T1000 (cell line): ENCODE data around the gene TMEM127.
A peak's percentile ranks its signal among the peaks of the same experiment; 100 is the strongest.
"Not testable (repeated sequence)": the region's sequence is repeated elsewhere in the genome, so short reads cannot be mapped to it uniquely, and the experiment has no call there.

Source experiments
- DNase-seq: peaks from one replicate; lab custom pipeline; 2025; ENCODE audit warnings: mixed read lengths; lab: John Stamatoyannopoulos, UW

TMEM127 gene, protein sequence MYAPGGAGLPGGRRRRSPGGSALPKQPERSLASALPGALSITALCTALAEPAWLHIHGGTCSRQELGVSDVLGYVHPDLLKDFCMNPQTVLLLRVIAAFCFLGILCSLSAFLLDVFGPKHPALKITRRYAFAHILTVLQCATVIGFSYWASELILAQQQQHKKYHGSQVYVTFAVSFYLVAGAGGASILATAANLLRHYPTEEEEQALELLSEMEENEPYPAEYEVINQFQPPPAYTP

DNA sequence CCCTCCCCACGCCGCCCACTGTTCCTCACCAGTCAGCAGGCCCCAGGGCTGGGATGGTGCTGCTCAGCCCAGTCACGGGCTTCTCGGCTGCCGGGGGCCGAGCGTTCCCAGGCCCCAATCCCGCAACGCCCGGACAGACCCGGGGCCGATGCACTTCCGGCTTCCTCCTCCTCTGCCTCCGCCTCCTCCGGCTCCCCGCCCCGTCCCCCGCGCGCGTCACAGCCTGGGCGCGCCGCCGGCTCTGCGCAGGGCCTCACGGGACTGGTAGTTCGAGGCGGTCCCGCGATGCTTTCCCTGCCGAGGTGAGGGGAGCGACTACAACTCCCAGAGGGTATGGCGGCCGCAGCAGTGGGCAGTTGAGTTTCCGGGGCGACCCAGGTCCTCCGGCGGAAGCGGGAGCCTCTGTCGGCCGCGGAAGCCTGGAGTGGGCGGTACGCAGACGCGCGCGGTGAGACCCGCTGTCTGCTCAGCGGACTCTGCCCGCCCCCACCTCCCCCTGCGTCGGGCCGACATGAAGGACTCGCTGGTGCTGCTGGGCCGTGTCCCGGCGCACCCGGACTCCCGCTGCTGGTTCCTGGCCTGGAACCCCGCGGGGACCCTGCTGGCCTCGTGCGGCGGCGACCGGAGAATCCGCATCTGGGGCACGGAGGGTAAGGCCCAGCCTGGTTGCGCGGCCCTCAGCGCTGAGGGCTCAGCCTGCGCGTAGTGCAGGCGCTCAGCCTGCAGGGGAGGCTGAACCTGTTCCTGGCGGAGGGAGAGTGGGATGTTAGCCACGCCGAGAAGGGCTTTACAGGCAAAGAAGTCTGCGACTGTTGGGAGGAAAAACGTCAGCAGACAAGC, at the start of gene TMEM127, which contains the start of gene CIAO1:
TSS of gene TMEM127 (minus strand) at position 158 of the 840 bp plus-strand sequence. CDS start 616 bp downstream, outside the sequence.
TSS of gene CIAO1 (plus strand) at position 386 of the 840 bp plus-strand sequence. CDS start at position 512, 126 bp downstream.
- peak; percentile 95 for DNase-seq

DNA sequence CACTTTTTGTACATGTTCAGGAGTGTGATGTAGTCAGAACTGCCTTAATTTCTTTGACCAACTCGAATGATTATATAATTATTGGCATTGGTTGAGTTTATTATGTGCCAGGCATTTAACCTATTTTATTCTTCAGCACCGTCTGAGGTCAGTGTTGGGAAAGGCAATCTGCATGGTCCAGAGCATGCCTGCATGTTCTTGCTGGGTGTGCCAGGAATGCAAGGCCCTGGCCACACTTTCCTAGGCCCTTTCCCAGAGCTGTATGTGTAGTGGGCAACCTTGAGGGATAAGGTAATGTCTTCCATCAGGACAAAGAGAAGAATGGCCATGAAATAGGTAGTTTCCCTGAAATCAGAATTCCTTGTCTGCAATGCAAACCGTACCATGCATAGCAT, 49.2 kb upstream of the TMEM127 start:
- DNase-seq: no peak

DNA sequence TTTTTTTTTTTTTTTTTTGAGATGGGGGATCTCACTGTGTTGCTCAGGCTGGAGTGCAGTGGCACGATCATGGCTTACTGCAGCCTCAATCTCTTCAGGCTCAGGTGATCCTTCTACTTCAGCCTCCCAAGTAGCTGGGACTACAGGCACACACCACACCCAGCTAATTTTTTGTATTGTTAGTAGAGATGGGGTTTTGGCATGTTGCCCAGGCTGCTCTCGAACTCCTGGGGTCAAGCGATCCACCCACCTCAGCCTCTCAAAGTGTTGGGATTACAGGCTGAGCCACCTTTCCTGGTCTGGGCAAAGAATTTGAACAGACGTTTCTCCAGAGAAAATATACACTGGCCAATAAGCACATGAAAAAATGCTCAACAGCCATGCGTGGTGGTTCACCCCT, 42.5 kb upstream of the TMEM127 start:
- no peak for DNase-seq

DNA sequence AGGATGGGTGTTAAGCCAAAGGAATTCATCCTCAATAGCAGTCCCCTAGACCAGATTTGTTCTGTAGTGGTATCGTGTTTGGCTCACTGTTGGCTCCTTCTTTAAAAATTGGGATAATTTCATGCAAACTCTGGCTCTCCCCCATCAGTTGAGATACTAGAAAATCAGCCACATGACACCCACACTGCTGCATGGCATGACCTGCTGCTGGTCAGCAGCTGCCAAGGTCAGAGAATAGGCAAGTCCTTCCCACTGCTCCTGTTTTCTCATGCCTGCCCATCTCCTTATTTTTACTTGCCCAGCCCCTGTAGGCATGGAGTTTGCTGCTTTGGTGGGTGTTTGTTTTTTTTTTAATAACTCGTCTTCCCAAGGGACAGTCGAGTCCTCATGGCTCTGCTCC, 40.6 kb upstream of the TMEM127 start:
- DNase-seq: no peak

DNA sequence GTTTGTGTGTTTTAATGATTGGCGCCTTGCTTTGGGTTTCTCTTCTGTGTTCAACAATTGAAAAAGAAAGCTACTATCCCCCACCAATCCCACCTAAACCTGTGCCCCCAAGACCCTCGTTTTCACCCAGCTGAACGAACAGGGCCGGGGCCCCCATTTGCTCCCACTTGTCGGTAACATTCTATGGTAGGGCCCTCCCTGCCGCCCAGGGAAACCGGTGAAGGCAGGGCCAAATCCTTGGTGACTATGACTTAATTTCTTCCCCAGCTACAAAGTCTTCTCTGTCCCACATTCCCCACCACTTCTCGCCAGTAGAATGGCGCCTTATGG, 40.1 kb upstream of the TMEM127 start:
- no peak for DNase-seq

DNA sequence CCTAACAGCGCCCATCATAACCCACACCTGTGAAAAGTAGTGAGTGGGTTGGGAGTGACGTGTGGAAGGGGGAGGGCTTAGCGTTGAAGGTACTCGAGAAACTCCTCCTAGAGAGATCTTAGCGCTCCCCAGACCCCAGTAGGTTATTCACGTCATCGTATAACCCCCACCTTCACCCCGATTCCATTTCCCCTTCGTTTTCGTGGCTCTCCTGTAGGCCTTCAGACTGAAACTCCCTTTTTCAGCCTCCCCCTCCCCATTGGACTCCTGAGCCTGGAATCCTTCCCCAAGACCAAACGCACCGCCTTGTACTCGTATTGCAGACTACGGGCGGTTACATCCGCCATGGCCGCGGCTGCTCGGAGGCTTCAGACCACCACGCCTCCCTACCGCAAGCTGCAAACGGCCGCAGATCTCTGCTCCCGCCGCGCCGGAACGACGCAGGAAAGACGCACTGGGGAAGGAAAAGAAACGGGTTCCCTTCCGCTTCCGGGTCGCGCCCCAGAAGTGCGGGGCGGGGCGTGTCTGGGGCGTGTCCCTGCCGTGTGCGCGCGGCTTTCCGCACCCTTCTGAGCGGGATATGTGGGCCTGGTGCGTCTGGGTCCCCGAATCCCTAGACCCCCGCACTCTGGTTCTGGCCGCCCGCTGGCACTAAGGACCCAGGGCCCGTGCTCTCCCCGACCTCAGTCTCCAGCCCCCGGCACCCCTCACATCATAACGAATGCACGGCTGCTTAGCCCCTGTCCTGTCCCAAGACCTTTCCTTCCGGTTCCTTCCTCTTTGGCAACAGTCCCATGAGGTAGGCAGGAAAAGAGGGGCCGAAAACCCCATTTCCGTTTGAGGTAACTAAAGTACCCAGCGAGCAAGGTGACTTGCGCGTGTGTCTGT, 39.5 kb upstream of the TMEM127 start, which contains the start of gene SNRNP200:
TSS of gene SNRNP200 (minus strand) at position 456 of the 888 bp plus-strand sequence. CDS start at position 347, 109 bp downstream.
- peak; percentile 77 for DNase-seq

DNA sequence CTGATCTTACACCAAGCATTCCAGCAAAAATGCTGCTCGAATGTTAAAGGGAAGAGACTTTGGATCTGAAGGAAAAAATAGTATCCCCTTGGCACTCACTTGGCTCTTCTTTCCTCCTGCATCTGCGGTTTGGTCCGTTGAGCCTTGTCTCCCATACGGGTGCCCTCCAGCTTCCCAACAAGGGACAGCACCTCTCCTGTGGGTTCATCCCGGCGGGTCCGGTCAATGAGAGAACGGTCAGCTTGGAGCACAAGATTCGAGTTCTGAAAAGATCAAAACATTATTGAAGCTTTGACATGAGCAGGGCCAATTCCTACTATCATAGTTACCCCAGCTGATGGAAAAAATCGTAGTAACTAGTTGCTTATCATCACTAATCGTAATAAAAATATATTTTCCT, 38.8 kb upstream of the TMEM127 start:
- no peak for DNase-seq

DNA sequence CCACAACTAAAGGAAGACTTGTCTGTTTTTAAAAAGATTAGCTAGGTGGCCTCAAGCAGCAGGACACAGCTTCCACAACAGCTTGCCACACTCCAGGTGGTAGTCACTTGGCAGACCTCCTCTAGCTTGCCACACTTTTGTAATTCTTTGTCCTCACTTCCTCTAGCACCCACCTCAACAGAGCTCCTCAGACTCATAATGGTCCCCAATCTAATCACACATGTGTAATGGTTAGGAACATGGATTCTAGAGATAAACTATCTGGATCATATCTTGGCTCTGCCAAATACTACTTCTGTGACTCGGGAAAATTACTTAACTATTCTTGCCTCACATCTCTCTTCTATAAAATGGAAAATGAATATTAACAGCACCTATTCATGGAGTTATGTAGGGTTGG, 36.1 kb upstream of the TMEM127 start:
- no peak for DNase-seq

DNA sequence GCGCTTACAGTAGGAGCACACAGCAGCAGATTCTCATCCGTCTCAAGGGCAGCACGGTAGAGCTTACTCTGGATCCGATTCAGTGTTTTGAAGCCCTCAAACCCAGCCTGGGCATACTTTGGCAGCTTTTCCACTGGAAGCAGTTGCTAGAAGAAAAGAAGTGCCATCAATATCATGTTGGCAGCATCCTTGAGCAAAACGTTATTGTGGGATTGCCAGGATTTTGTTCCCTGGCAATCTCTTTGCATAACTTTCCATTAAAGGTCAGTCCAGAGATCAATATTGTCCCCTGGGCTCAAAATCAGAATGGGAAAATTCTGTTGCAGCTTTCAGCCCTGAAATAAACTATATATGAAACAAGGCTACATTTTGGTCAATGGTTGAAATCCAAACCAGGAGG, 31.1 kb upstream of the TMEM127 start:
- DNase-seq: no peak

DNA sequence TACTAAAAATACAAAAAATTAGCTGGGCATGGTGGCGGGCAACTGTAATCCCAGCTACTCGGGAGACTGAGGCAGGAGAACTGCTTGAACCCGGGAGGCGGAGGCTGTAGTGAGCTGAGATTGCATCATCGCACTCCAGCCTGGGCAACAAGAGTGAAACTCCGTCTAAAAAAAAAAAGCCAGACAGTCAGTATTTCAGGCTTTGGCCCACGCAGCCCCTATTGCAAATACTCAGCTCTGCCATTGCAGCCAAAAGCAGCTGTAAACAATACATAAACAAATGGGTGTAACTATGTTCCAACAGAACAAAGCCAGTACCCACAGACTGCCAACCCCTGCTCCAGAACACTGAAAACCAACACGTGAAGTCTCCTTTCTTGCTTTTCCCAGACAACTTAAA, 28.5 kb upstream of the TMEM127 start:
- not testable (repeated sequence) for DNase-seq

DNA sequence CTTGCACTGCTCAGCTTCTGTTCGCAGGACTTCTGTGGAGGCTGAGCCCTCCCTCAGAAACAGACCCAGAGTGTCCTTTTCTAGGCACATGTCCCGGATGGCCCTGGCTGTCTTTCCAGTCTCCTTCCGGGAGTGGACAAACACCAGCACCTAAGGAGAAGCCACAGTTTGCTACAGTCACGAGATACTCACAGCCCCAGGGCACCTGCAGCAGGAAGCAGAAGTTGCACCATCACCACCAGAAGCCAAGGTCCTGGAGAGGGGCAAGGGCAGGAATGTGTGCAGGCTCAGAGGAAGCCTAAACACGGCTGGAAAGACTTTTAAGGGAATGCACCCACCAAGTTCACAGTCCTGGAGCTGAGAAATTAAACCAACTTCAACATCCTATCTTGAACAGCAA, 26.0 kb upstream of the TMEM127 start:
- no peak for DNase-seq

DNA sequence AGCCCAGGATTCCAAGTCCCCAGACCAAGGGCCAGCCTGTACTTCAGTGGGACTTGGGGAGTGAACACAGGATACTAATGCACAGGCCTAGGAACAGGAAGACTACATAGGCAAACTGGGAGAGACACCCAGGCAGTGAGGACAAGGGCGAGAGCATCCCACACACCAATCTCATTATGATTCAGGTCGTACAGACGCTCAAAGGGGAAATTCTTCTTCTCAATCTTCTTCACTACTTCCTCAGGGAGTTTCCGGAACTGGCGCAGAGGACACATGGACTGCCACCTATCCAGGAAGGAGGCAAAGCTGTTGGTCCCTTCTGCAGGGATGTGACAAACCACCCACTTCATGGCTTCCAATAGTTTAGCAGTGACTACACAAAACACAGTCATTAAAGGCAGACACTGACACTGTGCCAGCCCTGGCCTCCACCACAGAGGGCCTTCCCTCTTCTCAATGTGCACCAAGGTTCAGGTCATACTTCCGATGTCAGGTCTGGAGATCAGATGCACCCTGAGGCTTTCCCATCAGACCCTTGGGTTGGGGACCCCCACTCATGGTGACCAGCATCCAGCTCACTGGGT, 21.6 kb upstream of the TMEM127 start:
- no peak for DNase-seq

DNA sequence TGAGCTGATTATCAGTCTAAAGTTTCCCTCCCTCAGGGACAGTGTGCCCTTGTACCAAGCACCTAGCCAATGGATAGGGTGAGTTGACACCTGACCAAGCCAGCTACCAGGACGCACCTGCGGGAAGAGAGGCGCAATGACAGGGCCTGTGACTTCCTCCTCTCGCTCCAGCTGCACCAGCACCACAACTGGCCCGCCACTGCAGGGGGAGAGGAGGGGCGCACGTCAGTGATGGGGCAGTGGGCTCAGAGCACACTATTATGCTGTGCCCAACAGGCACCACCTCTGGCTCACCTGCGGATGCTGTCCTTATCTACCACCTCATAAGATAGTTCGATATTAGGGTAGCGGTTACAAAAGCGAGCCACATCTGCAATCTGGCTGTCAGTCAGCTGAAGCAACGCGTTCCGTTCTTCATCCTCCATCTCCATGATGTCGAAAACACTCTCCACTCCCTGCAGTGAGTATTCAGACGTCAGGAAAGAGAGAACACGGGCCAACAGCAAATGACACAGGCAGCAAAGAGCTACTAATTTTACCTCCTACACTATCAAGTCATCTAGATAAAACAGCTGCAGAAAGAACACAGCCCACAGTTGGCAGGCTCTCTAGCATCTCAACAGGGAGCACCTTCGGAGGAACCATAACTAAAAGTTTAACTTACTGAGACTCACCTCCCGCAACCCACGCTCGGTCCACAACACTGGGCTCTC, 11.1 kb upstream of the TMEM127 start:
- DNase-seq: no peak

DNA sequence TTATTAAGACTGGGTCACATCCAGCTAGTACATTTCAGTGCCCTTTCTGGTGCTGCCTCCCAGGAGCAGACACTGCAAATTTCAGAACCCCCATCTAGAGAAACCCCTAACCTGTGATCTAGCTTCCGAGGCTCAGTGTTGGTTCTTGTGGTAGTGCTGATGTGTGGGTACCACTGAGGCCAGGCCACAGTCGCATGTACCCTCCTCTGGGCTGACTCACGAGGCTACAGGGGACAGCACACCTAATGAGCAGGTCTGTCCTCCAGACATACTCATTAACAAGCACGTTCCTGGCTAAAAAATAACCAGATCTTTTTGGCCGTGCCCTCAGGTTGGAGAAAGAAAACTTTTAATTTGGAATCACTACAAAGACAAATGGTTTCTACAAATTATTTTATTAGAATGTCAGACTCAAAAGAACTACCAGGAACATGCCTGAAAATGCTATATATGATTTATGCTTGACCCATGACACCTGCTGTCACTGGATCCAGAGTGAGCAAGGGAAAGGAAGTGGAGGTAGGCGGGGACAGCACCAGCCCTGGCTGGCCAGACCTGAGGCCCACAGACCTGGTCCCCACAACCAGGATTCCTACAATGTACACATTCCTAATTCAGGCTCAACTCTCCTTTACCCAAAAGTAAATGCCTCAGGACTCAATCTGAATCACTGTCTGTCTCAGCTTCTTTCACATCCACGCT, 8.7 kb upstream of the TMEM127 start:
- no peak for DNase-seq

DNA sequence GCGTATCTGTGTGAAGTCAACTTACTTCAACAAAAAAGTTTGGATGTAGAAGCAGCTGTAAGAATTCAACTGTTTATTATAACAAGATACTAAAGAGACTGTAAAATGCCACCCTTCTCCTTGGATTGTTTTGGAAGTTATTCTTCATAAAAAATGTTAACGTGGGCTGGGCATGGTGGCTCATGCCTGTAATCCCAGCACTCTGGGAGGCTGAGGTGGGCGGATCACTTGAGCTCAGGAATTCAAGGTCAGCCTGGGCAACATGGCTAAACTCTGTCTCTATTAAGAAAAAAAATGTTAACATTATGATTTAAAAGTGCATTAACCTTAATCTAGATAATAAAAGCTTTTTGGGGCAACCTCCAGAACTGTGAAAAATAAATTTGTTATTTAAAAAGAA, 8.0 kb upstream of the TMEM127 start:
- no peak for DNase-seq

DNA sequence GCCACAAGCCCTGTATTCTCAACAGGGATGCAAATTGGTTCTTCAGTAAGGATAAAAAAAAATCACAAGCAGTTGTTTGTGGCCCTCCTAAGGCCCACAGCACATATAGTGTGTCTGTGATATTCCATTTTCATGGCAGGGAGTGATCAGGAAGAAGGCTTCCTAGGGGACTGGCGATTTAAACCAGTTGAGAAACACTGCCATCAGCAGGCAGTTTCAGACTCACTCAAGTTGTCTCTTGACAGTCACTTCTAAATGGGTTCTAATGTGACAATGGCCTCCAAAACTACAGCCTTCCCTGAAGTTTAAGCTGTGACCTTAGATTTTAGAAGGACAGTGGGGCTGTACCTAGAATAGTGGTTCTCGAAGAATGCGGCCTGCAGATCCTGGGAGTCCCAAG, 6.2 kb upstream of the TMEM127 start:
- DNase-seq: no peak

DNA sequence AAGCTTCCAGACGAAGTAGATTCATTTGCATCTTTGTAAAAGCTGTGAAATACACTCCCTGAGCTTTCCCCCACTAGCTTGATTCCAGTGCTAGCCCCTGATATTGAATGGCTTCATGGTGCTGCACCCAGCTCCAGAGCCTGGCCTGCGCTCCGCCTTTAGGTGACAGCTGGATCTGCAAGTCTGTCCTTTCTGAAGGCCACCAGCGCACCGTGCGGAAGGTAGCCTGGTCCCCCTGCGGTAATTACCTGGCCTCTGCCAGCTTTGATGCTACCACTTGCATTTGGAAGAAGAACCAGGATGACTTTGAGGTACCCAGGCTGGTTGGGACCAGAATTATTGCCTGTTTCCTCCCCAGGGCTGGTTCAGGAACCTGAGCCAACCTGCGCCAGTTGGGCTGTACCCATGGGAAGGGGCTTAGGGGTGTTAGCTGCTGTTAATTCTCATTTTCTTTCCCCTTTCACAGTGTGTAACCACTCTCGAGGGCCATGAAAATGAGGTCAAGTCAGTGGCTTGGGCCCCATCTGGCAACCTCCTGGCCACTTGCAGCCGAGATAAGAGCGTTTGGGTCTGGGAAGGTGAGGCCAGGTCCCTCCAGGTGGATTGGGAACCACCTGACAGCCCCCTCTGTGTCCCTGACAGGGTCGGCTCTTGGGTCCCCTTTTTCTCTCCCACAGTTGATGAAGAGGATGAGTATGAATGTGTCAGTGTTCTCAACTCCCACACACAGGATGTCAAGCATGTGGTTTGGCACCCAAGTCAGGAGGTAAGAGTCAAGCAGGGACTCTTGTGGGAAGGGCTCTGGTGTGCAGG, 1.6 kb upstream of the TMEM127 start:
- DNase-seq: no peak

DNA sequence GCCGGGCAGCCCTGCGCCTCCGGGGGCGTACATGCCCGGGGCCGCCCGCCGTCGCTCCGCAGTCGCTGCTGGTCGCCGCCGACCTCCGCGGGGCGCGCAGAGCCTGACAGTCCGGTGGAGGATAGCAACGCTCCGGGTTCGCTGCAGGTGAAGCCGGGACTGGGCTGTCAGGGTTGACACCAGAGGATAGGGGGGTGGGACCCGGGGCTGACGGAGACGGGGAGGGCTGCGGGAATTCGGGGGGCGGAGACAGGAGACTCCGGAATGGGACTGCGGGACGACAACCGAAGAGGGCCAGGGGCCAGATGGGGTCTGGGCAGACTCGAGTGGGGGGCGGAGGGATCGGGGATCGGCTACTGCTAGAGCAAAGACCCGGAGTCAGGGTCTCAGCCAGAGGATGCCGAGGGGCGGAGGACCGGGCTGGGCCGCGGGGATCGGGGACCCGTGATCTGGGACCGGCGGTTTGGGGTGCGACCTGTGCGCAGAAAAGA, 403 bp downstream of the TMEM127 start:
- no peak for DNase-seq

DNA sequence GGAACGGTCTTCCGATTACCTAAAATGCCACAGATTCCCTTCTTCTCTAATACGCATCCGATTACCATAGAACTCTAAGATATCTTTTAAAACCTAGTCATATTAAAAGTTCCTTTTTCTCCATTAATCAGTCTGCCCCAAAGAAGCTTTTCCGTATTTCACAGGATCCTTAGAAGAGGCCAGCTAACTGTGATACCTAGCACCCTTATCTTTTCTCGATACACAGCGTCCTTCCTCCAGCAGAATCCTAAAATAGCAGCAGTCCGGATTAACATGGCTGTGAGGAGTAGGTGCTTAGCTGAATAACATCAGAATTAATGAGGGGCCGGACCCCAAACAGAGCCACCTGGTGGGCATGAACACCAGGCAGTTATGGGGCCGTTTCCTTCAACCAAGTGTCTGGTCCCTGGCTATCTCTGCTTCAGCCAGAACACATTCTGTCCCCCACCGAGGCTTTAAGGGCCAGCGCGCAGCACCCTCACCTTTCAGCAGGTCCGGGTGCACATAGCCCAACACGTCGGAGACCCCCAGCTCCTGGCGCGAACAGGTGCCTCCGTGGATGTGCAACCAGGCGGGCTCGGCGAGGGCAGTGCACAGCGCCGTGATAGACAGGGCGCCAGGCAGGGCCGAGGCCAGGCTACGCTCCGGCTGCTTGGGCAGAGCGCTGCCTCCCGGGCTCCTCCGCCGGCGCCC, 995 bp downstream of the TMEM127 start:
- DNase-seq: peak; percentile 11
